HG03457 (cell line): Measurements from ENCODE around the gene COPS7A.

ENCODE experiments used
- ATAC-seq: cut with Tn5 transposase; IDR thresholded peaks from one replicate; pipeline ENCODE4 v1.9.1; 2021; ENCODE audit warnings: moderate number of reproducible peaks; ENCODE audit not compliant: unreplicated experiment

COPS7A gene

DNA sequence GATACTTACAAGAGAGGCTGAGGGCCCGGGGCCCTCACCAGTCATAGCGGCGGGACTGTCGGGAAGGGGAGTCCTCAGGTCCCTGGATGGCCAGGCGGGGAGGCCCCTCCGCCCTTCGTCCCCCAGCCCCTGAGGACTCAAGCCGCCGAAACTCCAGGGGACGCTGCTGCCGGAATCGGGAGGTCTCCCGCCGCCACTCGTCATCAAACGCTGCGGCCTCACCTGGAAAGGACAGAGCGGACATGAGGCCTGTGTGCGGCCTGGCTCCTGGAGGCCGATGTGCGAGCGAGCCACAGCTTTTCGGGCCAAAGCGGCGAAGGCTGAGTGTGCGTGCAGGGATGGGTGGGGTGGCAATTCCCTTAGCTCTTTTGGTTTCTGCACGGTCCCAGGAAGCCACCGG is 24.9 kb downstream of the COPS7A start:
- no peak for ATAC-seq

DNA sequence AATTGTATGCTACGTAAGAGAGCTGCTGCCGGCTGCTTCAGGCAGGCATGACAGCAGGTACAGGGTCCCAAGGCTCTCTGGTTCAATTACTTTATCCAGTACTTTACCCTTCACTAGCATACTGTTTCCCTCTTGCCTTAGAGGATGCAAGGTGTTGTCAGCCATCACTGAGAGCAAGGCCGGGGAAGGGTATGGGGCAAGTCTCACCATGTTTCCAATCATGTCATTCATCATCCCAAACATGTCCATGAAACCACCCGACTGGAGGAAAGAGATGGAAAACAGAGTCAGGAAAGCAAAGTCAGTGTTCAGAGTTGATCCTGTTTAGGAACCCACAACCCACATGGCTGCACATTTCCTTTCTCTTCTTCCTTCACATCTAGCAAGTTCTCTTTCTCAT is 26.7 kb downstream of the COPS7A start:
- ATAC-seq: no peak

- no peak for ATAC-seq
Measured at GRCh38 chr12:6751767-6752166, 27.9 kb downstream of the COPS7A start.

DNA sequence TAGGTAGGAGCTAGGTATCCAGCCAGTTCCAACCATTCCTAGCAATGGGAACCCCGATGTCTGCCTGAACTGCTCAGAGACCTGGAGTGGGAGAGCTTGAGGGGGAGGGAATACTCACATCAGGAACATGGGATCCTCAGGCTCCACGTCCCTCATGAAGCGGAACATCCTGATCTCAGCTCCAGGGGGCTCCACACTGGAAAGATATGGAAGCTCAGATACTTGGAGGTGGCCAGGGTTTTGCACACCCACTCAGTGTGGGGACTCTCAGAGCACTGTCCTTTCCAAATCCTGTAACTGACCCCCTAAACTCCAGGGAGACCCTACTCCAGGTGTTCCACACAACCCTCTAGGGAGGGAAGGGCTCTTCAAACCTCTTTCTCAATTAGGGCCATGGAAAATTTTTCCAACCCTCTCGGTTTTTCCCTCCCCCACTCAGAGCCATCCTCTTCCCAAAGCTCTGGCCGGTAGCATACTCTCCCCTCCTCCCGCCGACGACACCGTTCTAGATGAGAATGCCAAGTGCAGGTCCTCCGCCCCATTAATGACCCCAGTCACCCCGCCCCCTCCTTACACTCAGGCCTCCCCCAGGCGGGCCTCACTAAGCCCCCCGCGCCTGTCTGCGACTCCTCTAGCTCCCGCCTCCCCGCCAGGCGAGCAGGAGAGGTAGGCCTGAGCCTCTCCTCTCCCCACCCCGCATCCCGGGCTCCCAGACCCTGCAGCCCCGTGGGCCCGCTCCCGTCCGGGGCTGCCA is 28.5 kb downstream of the COPS7A start:
- ATAC-seq: no peak

GRCh38 chr12:6752921-6753771 is 29.3 kb downstream of the COPS7A start, which contains the start of gene MLF2:
Gene MLF2 (minus strand): TSS chr12:6753141. CDS start chr12:6752334, 807 bp downstream.
- peak; percentile 74 for ATAC-seq

GRCh38 chr12:6753772-6754356 is 30.0 kb downstream of the COPS7A start:
- no peak for ATAC-seq

- ATAC-seq: no peak
Measured at GRCh38 chr12:6754411-6754810, 30.6 kb downstream of the COPS7A start.

DNA sequence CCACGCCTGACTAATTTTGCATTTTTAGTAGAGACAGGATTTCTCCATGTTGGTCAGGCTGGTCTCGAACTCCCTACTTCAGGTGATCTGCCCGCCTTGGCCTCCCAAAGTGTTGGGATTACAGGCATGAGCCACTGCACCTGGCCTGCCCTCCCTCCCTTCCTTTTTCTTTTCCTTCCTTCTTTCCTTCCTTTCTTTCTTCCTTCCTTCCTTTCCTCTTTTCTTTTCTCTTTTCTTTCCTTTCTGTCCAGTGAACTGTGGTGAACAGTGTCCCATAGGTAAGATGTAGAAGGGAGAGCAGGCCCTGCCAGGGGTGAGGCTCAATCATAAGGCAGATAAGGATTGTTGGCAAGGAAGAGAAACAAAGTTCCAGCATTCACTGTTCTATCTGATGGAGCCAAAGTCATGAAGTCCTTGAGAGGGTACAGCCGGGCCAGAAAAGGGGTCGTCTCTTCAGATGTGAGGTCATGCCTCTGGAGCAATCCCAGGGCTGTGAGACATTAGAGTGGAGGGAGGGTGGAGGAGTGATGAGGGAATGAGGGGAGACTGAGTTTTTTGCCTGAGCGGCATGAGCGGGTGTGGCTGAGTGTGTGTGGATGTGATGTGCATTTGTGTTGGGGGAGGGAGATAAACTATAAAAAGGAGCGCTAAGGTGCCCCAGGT is 33.3 kb downstream of the COPS7A start:
- ATAC-seq: no peak

DNA sequence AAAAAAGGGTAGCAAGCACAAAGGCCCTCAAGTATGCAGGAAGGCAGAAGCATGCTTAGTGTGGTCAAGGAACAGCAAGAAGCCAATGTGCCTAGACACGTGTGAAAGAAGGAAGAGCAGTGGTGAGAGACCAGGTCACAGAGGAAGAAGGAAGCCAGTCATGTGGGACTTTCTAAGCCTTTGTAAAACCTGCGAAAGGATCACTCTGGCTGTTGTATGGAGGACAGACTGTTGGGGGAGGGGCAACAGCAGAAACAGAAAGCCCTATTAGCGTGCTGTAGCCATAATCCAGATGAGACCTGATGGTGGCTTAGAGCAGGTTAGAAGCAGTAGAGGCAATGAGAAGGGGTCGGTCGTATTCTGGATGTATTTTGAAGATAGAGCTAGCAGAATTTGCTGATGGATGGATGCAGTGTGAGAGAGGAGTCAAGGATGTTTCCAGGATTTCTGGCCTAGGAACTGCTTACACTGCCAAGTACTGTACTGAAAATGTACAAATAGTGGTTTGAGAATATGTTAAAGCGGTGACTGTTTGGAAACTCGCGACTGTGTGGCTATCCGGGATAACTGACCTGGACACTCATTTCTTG is 34.8 kb downstream of the COPS7A start:
- no peak for ATAC-seq

DNA sequence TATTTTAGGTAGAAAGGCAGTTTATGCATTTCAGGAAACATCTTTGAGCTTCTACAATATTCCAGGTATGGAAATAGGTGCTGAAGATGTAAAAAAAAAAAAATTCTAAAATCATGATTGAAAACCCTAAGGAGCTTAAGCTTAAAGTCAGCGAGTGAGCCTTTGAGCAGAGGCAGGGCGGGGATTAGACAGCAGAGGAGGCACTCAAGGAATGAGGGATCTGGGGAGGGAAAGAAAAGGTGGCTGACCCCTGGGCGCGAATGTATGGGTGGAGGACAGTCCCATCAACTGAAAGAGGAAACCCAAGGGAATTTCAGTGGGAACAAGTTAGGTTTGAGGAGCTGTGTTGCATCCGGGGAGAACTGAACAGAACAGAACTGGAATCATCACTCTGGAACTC is 35.9 kb downstream of the COPS7A start:
- ATAC-seq: no peak

- ATAC-seq: no peak
Measured at GRCh38 chr12:6763380-6763779, 39.5 kb downstream of the COPS7A start.

- peak; percentile 51 for ATAC-seq
Measured at GRCh38 chr12:6764011-6764828, 40.4 kb downstream of the COPS7A start.

- ATAC-seq: no peak
Measured at GRCh38 chr12:6765048-6765633, 41.3 kb downstream of the COPS7A start.

- ATAC-seq: no peak
Measured at GRCh38 chr12:6765634-6766581, 42.1 kb downstream of the COPS7A start, which contains the start of gene PTMS. Gene PTMS (plus strand): TSS chr12:6766363. CDS start chr12:6766706, 343 bp downstream.

- no peak for ATAC-seq
Measured at GRCh38 chr12:6766651-6767349, 43.0 kb downstream of the COPS7A start.

DNA sequence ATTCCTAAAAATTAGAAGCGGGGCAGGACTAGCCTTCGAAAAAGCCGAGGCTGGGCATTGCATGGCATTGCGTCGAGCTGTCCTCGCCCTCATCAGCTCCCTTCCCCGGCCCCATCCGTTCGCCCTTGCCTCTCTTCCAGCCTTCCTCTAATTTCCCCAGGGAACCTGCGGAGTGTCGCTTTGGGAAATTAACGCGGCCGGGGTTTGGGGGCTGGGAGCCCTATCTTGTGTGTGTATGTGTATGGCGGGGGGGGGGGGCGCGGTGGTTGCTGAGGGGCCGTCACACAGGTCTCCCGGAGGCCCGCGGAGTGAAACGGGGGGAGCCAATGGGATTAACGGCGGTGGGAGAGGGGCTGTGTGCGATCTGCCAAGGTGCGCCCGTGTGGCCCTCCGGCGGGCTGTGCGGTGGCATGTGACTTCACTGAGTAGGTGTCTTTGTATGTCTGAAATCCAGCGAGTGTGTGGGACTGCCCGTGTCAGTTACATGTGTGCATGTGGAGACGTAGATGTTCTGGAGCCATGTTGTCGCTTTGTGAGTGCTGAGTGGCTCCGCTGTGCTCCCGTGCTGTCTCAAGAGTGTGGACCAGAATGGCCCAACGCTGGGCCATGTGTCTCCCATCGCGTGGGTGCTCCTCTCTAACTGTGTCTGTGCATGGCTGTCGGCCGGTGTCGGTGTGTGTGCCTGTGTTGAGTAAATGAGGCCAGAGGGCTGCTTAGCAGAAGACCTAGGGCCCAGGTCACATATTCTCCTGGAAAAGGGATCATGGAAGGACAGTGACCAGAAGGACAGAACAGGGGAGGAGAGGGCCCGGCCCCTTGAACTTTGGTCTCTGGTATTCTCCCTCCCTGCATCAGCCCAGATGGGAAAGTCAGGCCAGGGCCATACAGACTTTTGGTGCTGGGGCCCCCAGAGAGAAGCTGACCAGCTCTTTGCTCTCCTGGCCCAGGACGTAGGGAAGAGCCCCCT is 43.8 kb downstream of the COPS7A start:
- ATAC-seq: no peak
